HL-60/S4 treated with phorbol 12-myristate 13-acetate at 8.2 ng/mL for 4 days and 3 days (cell line): ENCODE results near the gene FKBP9.
"Not testable (repeated sequence)": the region's sequence is repeated elsewhere in the genome, so short reads cannot be mapped to it uniquely, and the experiment has no call there.

ENCODE experiments used
- in situ Hi-C: fragments of 300-500 bp; cut with MboI; formaldehyde crosslinking; loops from 2 replicates; pipeline ENCODE4 v1.15.0; 2022; ENCODE audit warnings: low sequenced_read_pairs

Gene FKBP9

DNA sequence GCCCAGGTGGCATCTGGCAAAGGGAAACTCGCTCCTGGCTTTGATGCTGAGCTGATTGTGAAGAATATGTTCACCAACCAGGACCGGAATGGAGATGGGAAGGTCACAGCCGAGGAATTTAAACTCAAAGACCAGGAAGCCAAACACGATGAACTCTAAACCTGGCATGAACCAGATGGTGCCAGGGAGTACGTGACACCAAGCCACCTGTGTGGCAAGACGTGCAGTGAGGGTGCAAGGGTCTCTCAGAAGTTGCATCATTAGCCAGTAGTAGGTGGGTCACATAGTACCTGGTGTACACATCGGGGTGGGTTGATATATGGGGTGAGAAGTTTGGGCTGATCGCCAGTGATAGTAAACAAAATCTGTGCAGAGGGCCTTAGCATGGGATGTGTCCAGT, 48.0 kb downstream of the FKBP9 start:
- in situ Hi-C loops, result not testable (repeated sequence)

DNA sequence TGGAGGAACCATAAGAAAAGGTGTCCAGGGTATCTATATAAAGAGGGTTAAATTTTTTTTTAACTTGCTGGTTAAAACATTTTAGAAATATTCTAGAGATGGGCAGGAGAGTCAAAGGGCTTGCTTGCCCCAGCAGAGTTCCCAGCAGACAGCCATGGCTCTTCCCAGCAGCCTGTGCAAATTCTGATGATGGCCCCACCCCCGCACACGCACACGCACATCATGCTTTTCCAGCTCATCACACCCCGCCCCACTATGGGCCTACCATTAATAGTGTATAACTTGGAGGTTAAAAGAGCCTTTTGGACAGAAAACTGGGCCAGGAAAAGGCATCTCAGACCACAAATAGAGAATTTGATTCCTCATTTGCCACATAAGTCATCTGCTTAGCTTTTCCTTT, 48.5 kb downstream of the FKBP9 start:
- in situ Hi-C loops, result not testable (repeated sequence)

DNA sequence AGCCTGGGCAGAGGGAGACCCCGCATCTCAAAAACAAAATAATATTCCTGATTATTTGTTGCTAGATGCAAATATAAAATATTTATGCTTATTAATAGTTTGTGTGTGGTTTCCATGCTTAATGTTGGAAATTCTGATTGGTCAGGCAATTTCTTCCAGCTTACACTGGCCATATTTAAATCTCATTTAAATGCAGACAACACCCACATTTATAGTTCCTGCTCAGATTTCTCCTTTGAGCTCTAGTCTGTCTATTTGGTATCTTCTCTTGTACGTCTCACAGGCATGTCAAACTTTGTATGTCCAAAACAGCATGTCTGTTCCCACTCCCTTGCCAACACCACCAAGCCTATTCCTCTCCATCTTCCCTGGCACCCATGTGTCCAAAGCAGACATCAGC, 52.5 kb downstream of the FKBP9 start:
- in situ Hi-C loops, result no loop called here

DNA sequence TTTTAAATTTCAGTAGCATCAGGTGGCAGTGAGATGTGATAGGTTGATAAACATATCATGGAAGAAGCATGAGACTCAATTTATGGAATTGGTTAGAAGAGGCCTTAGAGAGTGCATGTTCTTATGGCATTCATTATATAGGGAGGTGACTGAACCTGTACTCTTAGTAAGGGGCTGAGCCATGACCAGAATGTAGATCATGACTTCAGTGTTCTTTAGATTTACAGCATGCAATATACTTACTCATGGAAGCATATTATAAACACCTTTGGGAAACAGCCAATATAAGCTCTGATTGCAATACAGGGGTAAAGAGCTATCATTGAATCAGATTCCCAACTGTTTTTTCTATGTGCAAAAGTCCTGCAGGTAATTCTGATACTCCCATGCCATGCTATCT, 55.1 kb downstream of the FKBP9 start:
- in situ Hi-C loops, result no loop called here

DNA sequence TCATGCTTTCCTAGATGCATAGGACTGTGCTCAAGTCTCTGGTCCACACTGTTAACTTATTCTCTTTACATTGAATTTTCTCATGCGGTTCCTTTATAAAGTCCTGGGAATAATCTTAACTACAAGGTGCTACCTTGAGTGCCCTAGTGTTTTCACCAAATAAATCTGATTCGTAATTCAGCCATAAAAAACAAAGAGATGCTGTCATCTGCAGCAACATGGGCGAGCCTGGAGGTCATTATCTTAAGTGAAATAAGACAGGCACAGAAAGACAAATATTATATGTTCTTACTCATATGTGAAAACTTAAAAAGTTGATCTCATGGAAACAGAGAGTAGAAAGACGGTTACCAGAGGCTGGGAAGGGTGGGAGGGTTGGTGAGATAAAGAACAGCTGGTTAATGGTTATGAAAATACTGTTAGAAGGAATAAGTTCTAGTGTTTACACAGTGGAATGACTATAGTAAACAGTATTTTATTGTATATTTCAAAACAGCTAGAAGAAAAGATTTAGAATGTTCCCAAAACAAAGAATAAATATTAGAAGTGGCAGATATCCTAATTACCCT, 67.0 kb downstream of the FKBP9 start:
- in situ Hi-C loops, result no loop called here

DNA sequence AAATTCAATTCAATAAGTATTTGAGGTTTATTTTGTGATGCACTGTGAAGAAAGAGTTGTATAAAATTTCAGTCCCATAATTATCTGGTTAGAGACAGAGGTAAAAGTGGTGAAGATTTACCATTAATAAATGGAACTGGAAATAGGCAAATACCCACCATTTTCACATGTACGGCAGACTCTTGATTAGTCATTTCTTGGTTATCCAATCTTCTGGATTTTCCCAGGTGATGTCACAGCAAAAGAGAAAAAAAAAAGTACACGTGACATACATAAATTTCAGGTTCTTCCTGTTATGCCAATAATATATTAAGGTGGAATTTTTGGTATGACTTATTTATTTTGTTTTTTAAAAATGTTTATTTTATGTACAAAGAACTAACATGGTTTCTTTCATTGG, 78.5 kb downstream of the FKBP9 start:
- in situ Hi-C loops, result no loop called here

DNA sequence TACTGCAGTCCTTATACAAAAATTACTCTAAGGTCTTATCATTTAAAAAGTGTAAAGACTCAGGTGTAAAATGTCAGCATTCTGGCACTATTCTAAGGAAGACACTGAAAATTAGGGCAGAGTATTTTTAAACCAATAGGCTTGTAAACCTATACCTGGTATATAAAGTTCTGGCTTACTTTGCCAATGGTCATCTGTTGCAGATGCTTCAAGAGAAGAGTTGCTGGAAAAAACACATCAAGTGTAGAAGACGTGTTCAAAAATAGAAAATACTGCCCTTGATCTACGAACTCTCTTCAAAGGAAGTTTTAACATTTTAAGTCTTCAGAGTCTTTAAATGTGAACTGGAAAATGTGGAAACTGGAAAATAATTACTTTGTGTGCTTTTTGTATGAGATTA, 81.4 kb downstream of the FKBP9 start:
- in situ Hi-C loops, result no loop called here

DNA sequence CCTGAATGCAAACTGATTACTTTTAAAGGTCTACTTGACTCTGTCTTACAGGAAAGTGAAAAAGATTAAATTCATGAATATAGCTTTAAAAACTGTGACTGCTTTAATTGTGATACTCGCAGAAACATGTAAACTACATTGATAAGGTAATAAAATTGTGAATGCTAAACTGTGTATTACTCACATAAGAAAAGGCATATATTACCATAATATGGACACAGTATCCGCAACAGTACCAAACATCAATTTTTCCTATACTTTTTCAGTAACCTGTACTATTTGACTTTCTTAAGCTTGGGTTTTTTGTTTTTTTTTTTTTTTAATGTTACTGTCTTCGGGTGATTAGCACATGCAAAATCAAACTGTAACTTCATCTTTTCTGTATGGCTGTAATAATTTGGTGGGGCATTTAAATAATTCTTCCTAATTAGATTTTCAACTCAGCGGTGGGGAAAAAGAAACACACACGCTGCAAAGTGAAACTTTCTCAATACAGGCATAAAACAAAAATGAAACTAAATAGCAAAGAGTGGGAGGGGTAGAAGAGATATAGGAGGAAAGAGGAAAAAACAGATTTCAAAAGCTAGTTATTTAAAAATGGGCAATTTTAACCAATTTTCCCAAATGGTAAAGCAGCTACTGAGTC, 82.1 kb downstream of the FKBP9 start:
- in situ Hi-C loops, result no loop called here

DNA sequence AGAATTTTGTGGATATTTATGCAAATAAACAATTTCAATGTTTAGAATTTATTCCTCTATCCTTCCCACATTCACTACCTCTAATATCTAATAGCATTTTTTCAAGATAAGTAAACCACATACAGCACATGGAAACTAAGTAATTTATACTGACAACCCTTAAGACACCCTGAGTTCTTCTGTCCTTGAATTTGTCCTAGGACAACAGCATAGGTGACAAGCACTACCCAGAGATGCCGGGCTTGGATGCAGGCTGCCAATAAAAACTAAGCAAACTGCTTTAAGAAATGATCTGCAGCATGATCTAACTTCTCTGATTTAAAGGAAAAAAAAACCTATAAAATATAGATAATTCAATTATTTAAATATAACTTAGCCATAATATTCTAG, 82.7 kb downstream of the FKBP9 start:
- in situ Hi-C loops, result no loop called here

DNA sequence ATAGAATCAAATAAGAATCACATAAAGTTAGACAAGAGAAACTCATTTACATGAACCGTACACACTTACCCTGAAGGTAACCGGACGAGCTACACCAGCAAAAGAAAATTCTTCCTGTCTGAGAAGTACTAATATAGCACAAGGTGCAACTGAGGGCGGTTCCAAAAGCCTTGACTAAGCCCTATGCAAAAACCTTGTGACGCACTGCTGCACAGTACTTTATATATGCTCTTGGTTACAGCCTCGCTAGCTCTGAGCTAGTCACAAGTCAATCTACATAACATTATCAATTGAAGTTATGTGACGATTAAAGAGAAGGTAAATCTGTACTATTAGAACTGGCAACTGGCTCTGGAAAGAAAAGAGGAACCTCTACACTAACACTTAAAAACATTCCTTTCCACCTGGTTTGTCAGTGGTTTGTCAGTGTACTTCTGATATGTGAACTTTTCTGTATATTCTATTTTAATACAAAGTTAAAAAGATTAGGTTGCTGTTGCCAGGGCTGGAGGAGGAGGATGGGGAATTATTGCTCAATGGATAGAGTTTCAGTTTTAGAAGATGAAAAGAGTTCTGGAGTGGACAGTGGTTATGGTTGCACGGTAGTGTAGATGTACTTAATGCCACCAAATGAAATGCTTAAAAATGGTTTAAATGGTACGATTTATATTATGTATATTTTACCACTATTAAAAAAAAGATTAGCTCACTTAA, 83.7 kb downstream of the FKBP9 start:
- in situ Hi-C loops, result no loop called here

DNA sequence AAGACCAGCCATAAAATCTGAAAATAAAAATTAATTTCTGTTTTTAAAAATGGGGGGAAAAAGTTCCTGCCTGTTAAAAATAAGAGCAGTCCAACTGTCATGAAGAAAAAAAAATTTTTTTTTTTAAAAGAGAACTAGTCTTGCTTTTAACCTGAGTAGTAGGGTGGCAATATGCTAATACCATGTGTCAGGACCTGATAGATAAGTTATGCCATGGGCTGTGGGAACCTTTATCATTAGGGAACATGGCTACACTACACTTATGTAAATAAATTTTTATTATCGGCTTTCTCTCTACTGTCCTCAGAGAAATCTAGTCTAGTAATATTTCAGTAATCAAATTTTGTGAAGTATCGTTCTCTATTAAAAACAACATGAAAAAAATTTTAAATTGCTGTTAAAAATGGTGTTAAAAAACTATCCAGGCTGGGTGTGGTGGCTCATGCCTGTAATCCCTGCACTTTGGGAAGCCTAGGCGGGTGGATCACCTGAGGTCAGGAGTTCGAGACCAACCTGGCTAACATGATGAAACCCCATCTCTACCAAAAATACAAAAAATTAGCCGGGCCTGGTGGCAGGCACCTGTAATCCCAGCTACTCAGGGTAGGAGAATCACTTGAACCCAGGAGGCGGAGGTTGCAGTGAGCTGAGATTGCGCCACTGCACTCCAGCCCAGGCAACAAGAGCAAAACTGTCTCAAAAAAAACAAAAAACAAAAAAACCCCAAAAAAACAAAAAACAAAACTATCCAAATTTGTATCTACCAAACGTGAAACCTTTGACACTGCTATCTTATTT, 84.6 kb downstream of the FKBP9 start:
- in situ Hi-C loops, result no loop called here

DNA sequence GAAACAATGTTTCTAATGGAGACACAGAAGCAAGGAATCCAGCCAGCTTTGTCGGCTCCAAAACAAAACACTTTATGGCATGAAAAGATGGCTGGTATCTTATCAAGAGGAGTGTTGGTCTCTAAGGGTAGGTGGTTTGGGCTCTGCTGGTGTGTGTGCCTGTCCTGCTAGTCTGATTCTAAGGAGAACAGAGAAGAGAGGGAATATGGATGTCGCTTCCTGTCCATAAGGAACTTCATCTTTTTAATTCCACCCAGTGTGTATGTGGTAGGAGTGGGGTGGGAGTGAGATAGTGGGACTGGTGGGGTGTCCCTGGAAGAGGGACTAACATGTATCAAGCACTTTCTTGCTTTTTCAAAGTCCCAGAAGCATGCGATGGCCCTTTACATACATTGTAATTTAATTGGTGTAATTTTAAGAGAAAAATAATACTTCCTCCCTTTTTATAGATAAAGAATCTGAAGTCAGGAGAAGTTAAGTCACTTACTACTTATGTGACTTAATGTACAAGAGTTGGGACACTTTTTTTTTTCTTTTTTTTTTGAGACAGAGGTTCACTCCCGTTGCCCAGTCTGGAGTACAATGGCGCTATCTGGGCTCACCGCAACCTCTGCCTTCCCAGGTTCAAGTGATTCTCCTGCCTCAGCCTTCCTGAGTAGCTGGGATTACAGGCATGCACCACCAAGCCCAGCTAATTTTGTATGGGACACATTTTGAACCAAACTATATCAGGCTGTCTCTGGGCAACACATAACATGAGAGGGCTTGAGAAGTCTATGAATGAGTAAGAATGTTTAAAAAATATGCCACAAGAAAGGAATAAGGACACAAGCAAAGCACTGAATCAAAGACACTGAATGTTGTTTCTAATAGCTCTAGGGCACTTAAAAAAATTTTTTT, 86.5 kb downstream of the FKBP9 start:
- in situ Hi-C loops, result no loop called here

DNA sequence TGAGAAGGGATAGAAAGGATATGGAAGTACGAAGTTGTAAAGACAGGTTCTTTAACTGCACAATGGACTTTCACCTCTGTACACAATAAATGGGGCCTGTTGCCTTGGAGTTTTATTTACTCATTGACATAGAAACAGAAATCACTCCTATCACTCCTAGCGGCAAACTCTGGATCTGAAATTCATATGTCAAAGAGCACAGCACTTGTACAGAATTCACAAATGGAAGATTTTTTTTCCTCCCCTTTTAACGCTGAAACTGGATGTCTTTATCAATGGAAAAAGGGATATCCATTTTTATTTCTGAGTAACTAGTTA, 87.1 kb downstream of the FKBP9 start:
- in situ Hi-C loops, result no loop called here

DNA sequence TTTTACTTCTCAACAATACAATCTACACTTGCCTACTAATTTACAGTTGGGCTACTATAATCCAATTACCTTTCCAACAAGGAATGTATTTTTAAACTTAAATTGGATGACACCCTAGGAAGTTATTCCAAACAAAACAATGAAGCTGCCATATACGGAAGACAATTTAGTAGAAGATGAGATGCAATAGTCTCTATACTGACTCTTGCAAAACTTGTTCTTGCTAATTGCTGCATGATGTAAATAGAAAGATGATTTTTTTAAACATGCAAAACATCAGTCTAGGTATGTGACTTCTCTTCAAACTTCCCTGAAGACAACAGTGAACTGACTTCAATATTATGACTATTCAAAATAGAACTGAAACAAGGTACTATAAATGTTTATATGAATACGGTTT, 87.7 kb downstream of the FKBP9 start:
- in situ Hi-C loops, result no loop called here

DNA sequence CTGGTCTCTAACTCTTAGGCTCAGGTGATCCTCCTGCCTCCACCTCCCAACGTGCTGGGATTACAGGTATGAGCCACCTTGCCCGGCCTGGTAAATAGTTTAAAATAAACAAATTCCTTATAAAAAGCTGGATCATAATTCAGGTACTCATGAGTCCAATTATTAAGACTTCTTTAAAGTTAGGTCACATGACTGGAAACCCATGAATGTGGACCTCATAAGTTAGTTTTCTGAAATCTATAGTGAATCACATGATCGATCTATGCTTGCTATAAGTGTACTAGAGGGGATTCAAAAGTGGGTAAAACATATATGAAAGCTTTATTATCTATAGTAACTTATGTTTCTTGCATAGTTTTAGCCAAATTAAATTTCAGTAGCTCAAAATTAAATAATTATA, 91.0 kb downstream of the FKBP9 start:
- in situ Hi-C loops, result no loop called here

DNA sequence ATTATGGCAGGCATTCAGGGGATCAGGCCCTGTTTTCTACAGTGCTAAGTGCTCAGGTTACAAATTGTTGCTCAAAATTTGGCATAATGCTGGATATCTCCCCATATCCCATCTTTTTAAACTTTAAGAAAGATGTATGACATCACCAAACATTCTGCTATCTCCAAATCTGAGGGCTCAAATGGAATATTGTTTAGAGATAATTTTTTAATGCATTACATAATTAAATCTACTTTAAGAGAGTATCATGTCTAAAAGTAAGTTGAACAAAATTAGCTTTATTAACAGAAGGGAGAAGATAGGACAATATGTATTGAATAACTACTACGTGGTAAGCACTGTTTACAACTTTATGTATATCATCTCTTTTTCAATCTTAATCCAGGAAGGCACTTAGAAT, 91.5 kb downstream of the FKBP9 start:
- in situ Hi-C loops, result no loop called here

DNA sequence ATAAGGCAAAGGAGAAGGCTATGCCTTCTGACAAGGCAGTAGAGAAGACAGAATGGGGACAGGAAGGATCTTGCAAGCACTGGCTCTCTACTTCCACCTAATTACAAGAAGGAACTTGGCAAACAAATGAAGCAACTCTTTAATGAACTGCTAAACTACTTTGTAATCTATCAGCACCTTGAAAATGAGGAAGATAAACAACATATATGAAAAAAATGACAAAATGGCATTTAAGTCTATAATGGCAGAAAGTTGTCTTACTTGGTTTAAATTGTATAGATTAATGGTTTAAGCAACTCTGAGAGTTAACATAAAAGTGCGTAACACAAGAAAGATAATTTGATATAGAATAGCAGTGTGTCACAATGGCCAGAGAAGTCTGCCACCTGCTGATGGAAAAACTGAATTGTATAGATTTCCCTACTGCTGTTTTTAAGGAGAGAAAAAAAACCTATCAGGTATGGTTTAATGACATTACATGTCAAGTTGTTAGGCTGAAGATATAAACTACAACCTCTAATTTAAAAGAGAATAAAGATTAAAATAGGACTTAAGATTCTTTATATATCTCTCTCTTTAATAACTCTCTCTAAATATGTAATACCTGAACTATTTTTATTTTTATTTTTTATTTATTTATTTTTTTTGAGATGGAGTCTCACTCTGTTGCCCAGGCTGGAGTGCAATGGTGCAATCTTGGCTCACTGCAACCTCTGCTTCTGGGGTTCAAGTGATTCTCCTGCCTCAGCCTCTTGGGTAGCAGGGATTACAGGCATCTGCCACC, 93.5 kb downstream of the FKBP9 start:
- in situ Hi-C loops, result no loop called here

DNA sequence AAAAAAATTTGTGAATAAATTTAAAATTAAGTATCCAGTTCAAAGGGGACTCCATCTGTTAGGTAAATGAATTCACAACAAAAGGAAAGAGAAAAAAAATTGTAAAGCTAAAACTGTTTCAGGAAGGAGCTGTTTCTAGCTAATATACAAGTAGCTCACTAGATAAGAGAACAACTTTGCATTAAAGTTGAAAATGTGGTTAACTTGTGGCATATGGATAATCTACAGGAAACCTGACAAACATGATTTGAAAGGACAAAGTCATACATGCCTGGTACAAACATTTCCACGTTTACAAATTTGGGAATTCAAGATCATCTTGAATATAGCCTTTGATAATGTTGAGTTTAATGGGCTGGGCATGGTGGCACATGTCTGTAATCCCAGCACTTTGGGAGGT, 96.5 kb downstream of the FKBP9 start:
- in situ Hi-C loops, result no loop called here

DNA sequence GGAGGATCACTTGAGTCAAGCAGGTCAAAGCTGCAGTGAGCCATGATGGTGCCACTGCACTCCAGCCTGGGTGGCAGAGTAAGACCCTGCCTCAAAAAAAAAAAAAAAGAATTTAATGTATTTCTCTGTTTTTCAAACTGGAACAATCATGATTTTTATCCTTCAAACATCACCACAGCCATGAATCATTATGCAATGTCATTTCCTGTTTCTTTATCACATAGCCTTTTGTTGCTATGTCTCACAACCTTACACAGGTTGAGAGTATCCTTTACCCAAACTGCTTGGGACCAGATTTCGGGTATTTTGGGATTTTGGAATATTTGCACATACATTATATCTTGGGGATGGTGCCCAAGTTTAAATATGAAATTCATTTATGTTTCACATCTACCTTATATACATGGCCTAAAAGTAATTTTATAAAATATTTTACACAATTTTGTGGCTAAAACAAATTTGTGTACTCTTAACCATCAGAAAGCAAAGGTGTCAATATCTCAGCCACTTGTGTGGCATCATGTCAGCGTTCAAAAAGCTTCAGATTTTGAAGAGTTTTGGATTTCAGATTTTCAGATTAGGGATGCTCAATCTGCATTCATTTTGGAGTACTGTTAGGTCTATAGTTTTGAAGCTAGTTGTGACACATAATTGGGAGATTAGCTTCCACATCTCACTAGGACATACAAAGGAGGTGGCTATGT, 97.2 kb downstream of the FKBP9 start:
- in situ Hi-C loops, result no loop called here

DNA sequence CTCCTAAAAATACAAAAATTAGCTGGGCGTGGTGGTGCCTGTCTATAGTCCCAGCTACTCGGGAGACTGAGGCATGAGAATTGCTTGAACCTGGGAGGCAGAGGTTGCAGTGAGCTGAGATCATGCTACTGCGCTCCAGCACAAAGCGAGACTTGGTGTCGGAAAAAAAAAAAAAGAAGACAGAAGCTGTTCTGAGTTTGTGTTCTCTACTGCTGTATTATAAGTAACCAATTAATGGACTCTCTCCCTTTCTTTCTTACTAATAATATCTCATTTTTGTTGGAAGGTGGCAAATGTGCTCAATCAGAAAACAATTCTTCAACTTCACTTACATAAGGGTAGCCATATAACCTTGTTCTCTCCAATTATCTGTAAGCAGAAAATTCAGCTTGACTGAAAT, 97.9 kb downstream of the FKBP9 start:
- in situ Hi-C loops, result no loop called here
